Progenitor cell of endocrine pancreas (in vitro differentiated cells): Measurements from ENCODE around the gene CD69. TPM values are rescaled to one million over a fixed set of nuclear protein-coding genes. Genes with fewer than 3 reads are reported as not detected.

Experiments
- DNase-seq: peaks from one replicate; pipeline ENCODE4 v3.0.0; 2021; ENCODE audit warnings: low spot score; ENCODE audit not compliant: unreplicated experiment
- H3K27ac Mint-ChIP-seq: 2 replicates; pipeline ENCODE4 v1.8.0; 2021; ENCODE audit warnings: mild to moderate bottlenecking, moderate library complexity, mixed read lengths
- H3K27me3 Mint-ChIP-seq: 2 replicates; pipeline ENCODE4 v1.8.0; 2021; ENCODE audit warnings: mixed read lengths
- H3K36me3 Mint-ChIP-seq: 2 replicates; pipeline ENCODE4 v1.8.0; 2022; ENCODE audit warnings: mixed read lengths; ENCODE audit not compliant: insufficient read depth
- H3K4me1 Mint-ChIP-seq: 2 replicates; pipeline ENCODE4 v1.8.0; 2021; ENCODE audit warnings: low read depth, mixed read lengths
- H3K4me3 Mint-ChIP-seq: 2 replicates; pipeline ENCODE4 v1.8.0; 2021; ENCODE audit warnings: low read depth, mild to moderate bottlenecking, moderate library complexity, mixed read lengths
- H3K9me3 Mint-ChIP-seq: 2 replicates; pipeline ENCODE4 v1.8.0; 2021; ENCODE audit warnings: low read depth, mixed read lengths
- total RNA-seq: library from RNA; stranded (reverse); gene quantifications from 2 replicates; pipeline ENCODE4 v1.2.1, GENCODE V29; 2021
- TF ChIP-seq, protein P1 (sequence below): fragments of 200-600 bp; sonication (generic); IDR thresholded peaks from one replicate; pipeline ENCODE4 v1.5.0; 2021; ENCODE audit warnings: antibody characterized with exemption, mild to moderate bottlenecking; ENCODE audit not compliant: unreplicated experiment

CD69 gene
- total RNA-seq, 1 donor from 2014 or later, result not detected

DNA sequence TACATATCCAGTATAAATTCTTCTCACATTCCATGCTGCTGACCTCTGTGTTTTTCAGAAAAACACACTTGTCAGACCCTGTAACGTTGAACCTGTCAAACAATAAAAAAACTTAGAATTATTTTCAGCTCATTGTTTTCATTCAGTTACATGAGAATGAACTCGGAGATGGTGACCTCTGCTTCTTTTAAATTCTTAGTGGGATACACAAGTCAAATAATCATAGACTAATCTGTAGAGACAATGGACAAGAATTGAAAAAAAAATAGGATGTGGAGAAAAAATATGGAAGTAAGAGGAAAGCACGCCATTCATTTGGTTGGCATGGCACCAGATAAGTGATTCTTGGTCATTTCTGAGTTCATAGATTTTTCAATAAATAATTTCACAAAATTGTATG, 7.2 kb downstream of the CD69 start:
- no peaks in the 10 kb centered on the region for H3K27me3 Mint-ChIP-seq
- TF ChIP-seq, protein P1, sequence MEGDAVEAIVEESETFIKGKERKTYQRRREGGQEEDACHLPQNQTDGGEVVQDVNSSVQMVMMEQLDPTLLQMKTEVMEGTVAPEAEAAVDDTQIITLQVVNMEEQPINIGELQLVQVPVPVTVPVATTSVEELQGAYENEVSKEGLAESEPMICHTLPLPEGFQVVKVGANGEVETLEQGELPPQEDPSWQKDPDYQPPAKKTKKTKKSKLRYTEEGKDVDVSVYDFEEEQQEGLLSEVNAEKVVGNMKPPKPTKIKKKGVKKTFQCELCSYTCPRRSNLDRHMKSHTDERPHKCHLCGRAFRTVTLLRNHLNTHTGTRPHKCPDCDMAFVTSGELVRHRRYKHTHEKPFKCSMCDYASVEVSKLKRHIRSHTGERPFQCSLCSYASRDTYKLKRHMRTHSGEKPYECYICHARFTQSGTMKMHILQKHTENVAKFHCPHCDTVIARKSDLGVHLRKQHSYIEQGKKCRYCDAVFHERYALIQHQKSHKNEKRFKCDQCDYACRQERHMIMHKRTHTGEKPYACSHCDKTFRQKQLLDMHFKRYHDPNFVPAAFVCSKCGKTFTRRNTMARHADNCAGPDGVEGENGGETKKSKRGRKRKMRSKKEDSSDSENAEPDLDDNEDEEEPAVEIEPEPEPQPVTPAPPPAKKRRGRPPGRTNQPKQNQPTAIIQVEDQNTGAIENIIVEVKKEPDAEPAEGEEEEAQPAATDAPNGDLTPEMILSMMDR, result no peak
- no peak overlapping the region for H3K27ac Mint-ChIP-seq
- no peak for DNase-seq
- H3K36me3 Mint-ChIP-seq, result no peaks in the 10 kb centered on the region
- no peak overlapping the region for H3K4me3 Mint-ChIP-seq
- H3K9me3 Mint-ChIP-seq, result no peaks in the 10 kb centered on the region
- H3K4me1 Mint-ChIP-seq, result peaks cover 4% of the 10 kb centered on the region

DNA sequence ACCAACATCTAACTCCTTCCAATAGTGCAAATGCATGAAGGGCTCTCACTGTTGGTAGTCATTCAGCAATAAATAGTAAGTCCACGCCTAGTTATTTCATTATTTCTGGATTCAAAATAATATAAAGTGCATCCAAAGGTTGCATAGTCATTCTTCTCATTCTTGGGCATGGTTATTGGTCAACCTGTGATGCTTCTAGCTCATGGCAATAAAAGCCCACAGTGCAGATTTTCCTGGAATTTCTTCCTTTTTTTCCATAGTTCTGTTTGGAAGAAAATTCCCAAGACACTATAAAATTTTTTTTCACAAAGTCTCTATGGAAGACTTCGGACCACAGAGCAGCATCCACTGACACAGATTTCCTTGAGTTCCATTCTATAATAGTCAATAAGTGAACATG, 7.6 kb downstream of the CD69 start:
- Mint-ChIP-seq H3K4me1 (peaks cover 4% of the 10 kb centered on the region), H3K27me3 (no peaks in the 10 kb centered on the region), H3K27ac (no peak overlapping the region), H3K4me3 (no peak overlapping the region), H3K36me3 (no peaks in the 10 kb centered on the region), H3K9me3 (no peaks in the 10 kb centered on the region)
- TF ChIP-seq, protein P1, result no peak
- DNase-seq, result no peak

DNA sequence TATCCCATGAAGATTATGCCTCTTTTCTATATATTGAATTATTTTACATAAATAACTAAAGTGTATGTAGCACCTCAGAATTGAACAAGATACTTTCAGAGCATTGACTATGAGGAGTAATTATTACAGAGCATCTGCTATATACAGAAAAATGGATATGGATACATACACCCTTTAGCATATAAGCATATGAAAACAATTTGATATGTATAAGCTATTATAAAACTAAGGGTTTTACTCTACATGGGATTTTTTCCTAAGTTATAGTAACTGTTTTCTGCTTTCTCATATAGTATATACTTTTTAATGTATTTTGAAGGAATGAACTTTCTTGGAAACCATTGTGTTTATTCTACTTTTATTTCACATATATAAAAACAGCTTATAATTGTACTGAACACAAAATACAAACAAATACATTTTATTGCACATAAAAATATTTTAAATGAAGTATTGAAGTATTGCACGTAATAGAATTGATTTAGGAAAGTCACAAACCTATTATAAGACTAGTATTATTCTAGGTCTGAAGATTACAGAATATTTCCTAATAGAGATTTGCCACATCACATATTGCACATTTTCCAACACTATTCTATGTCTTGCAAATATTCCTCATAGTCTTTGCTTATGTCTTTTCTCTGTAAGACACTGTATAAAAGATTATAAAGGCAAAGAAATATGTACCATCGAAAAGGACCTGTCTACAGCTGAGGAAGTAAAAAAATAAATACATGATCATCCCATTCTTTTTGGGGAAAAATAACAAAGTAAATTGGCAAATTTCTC, 8.4 kb downstream of the CD69 start:
- H3K36me3 Mint-ChIP-seq, result no peaks in the 10 kb centered on the region
- peaks cover 4% of the 10 kb centered on the region for H3K4me1 Mint-ChIP-seq
- TF ChIP-seq, protein P1, result no peak
- no peak overlapping the region for H3K27ac Mint-ChIP-seq
- H3K4me3 Mint-ChIP-seq, result no peak overlapping the region
- H3K27me3 Mint-ChIP-seq, result no peaks in the 10 kb centered on the region
- H3K9me3 Mint-ChIP-seq, result no peaks in the 10 kb centered on the region
- no peak for DNase-seq

DNA sequence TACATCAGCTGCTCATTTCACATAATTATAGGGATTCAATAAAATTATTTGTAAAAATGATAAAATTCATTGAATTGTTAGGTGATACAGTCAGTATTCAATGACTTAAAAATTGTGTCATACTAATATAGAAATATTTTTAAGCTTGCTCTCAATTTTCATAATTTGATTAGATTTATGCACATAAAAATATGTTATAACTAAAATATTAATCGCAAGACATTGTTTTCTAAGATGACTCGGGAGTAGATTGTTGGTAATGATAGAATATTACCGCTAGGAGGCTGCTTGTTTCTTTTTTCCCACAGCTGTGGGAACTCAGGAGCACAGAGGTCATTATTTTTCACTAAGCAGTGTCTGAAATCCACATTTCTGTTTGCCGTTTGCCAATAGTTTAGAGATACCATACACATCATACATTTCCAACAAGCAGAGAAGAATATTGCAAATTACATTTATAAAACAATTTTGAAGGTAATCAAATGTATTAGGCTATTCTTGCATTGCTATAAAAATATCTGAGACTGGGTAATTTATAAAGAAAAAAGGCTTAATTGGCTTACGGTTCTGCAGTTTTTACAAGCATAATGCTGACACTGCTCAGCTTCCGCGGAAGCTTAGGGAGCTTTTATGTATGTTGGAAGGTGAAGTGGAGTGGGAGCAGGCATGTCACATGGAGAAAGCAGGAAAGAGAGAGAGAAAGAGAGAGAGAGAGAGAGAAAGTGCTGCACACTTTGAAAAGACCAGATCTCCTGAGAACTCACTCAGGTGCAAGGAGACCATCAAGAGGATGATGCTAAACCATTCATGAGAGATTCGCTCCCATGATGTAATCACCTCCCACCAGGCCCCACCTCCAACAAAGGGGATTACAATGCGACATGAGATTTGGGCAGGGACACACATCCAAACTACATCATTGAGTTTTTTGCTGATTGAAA, 9.2 kb downstream of the CD69 start:
- no peaks in the 10 kb centered on the region for H3K9me3 Mint-ChIP-seq

More for the DNA sequence above, 9.2 kb downstream of the CD69 start:
- DNase-seq, result no peak
- H3K4me3 Mint-ChIP-seq, result no peak overlapping the region
- H3K4me1 Mint-ChIP-seq, result peaks cover 4% of the 10 kb centered on the region
- H3K27ac Mint-ChIP-seq, result no peak overlapping the region
- TF ChIP-seq, protein P1, result no peak
- H3K36me3 Mint-ChIP-seq, result no peaks in the 10 kb centered on the region
- no peaks in the 10 kb centered on the region for H3K27me3 Mint-ChIP-seq
